Pericardium fibroblast (primary cell): ENCODE data around the gene SPATA46. TPM values are rescaled to one million over a fixed set of nuclear protein-coding genes. Genes with fewer than 3 reads are reported as not detected.

Source experiments
- total RNA-seq: library from RNA; depleted of rRNA; stranded (reverse); fragments of >200 nt; gene quantifications from 2 replicates; pipeline ENCODE4 v1.2.3, GENCODE V29; 2015

Gene SPATA46
- total RNA-seq, result not detected in 2 replicates

DNA sequence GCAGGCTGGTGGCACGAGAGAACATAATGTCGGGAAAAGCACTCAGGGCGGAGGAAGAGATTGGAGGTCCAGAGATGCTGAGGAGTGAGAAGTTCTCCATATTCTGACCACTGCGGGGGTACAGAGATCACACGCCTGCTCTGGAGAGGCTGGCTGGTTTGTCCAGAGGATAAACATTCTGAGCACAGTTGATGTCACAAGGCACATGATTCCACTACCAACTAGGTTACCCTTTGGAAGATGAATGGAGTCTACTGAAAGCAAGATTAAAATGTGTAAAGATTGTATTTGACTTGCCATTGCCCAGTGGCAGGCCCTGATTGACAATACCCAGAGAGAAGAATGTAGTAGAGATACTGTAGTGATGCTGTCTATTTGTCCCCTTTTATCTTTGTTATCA lies at the start of gene SPATA46:
Gene SPATA46 (minus strand): TSS at position 164 of the 400 bp plus-strand sequence. CDS start 64 bp downstream, at position 100.

DNA sequence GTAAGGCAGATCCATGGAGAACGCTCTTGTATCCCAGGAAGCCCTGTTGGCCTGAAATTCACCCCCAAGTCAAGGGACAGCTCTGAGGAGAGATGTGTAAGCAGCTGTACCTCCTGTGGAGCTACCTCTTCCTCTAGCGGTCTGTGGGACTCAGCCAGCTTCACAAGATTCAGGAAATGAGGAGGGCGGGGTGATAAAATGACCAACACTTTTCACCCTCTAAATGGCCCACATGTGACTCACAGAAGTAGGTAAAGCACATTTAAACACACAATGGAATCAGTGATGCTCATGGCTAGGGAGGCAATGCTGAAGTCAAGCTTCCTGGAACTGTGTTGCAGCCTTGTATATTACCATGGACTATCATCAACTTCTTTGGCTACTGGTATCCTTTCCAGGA lies 35.3 kb upstream of the SPATA46 start, which contains the start of gene SH2D1B:
Gene SH2D1B (minus strand): TSS at position 135 of the 400 bp plus-strand sequence. CDS start 120 bp downstream, at position 15.

GRCh38 chr1:162381383-162381782 lies 4.7 kb upstream of the SPATA46 start, which contains the start of gene C1orf226:
Gene C1orf226 (plus strand): TSS chr1:162381728. CDS start chr1:162381902, 174 bp downstream.

Other genes starting within 250 kb of the SPATA46 start
- 0.77 and 1.8 TPM in 2 replicates for gene C1orf226, start 4.9 kb upstream of the SPATA46 start, total RNA-seq
- not detected in 2 replicates for gene SH2D1B, start 35.3 kb upstream of the SPATA46 start, total RNA-seq
- gene UHMK1, start 121.0 kb upstream of the SPATA46 start, total RNA-seq, result 24.1 and 25.0 TPM in 2 replicates
- 54.1 and 56.1 TPM in 2 replicates for gene UAP1, start 184.9 kb upstream of the SPATA46 start, total RNA-seq